Smooth muscle cell (in vitro differentiated cells): ENCODE measurements around the gene SIK3. TPM values are rescaled to one million over a fixed set of nuclear protein-coding genes. Genes with fewer than 3 reads are reported as not detected.

Experiments
- DNase-seq: peaks from one replicate; lab custom pipeline; 2025; ENCODE audit not compliant: unreplicated experiment; lab: John Stamatoyannopoulos, UW
- H2AFZ ChIP-seq: fragments of 200-600 bp; sonication (generic); 2 replicates; pipeline ENCODE4 v1.6.0; 2016; ENCODE audit warnings: antibody characterized with exemption, low read depth, mild to moderate bottlenecking
- H3F3A ChIP-seq: fragments of 200-600 bp; sonication (generic); 2 replicates; pipeline ENCODE4 v1.6.0; 2017; ENCODE audit warnings: antibody characterized with exemption, low read depth
- H3K27ac ChIP-seq: fragments of 200-600 bp; sonication (generic); 2 replicates; pipeline ENCODE4 v1.5.1; 2016; ENCODE audit warnings: low read depth, mild to moderate bottlenecking
- H3K27me3 ChIP-seq: fragments of 200-600 bp; sonication (generic); 2 replicates; pipeline ENCODE4 v1.6.1; 2016; ENCODE audit warnings: low read depth, mild to moderate bottlenecking
- H3K36me3 ChIP-seq: fragments of 200-600 bp; sonication (generic); 2 replicates; pipeline ENCODE4 v1.5.1; 2016; ENCODE audit warnings: low read depth
- H3K4me1 ChIP-seq: fragments of 200-600 bp; sonication (generic); 2 replicates; pipeline ENCODE4 v1.5.1; 2016; ENCODE audit warnings: low read depth
- H3K4me2 ChIP-seq: fragments of 200-600 bp; sonication (generic); 2 replicates; pipeline ENCODE4 v1.6.0; 2016; ENCODE audit warnings: mild to moderate bottlenecking
- H3K4me3 ChIP-seq: fragments of 200-600 bp; sonication (generic); 2 replicates; pipeline ENCODE4 v1.5.1; 2016; ENCODE audit warnings: mild to moderate bottlenecking
- H3K79me2 ChIP-seq: fragments of 200-600 bp; sonication (generic); 2 replicates; pipeline ENCODE4 v1.6.0; 2016; ENCODE audit warnings: low read depth, mild to moderate bottlenecking
- H3K9ac ChIP-seq: fragments of 200-600 bp; sonication (generic); 2 replicates; pipeline ENCODE4 v1.6.0; 2016; ENCODE audit warnings: low read depth
- H3K9me3 ChIP-seq: fragments of 200-600 bp; sonication (generic); replicated peaks from 2 replicates; pipeline ENCODE4 v1.5.1; 2016; ENCODE audit warnings: low read depth
- H4K20me1 ChIP-seq: fragments of 200-600 bp; sonication (generic); 2 replicates; pipeline ENCODE4 v1.6.0; 2016; ENCODE audit warnings: low read depth
- WGBS: methylation state at CpG from one replicate; pipeline ENCODE4 v1.1.7; 2016; ENCODE audit warnings: low lambda C conversion rate; 5-methylcytosine and 5-hydroxymethylcytosine counted together
- polyA plus RNA-seq: library from polyadenylated mRNA; unstranded; fragments of >200 nt; fragmentation: Nextera tagmentation; extraction: Ambion mirVana; gene quantifications from 2 replicates; pipeline ENCODE4 v1.2.1, GENCODE V29; 2016
- total RNA-seq: library from RNA; depleted of rRNA; stranded (reverse); fragments of >200 nt; gene quantifications from 2 replicates; pipeline ENCODE4 v1.2.3, GENCODE V29; 2014
- TF ChIP-seq, protein P1 (sequence below): fragments of 200-600 bp; sonication (generic); IDR thresholded peaks from 2 replicates; pipeline ENCODE4 v1.5.1; 2017; ENCODE audit warnings: borderline replicate concordance, mild to moderate bottlenecking, antibody characterized with exemption; ENCODE audit not compliant: insufficient read depth, poor library complexity, severe bottlenecking

SIK3 gene
- total and polyA plus RNA-seq, 2 experiments from 2014 or later: 11.0 to 11.9 TPM

DNA sequence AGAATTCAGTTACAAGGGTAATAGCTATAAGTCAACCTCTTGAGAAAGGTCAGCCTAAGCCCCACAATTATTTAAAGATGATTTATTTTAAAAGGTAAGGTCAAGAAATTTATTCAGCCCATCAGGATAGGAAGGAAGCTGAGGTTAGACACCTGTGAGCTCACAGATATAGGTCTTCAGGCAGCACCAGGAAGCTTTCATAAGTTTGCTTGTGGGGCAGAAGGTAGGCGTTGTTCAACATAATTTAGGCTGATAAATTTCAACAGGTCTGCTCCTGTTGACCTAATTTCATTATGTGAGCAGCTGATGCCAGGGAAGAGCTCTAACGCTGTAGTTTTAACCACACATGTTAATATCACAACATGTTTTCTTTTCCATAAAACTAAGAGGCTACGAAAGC, 142.7 kb downstream of the SIK3 start:
- peaks cover 38% of the 10 kb centered on the region for H4K20me1 ChIP-seq
- no peaks in the 10 kb centered on the region for H3K4me1 ChIP-seq
- no peak overlapping the region for H3K27ac ChIP-seq
- TF ChIP-seq, protein P1, sequence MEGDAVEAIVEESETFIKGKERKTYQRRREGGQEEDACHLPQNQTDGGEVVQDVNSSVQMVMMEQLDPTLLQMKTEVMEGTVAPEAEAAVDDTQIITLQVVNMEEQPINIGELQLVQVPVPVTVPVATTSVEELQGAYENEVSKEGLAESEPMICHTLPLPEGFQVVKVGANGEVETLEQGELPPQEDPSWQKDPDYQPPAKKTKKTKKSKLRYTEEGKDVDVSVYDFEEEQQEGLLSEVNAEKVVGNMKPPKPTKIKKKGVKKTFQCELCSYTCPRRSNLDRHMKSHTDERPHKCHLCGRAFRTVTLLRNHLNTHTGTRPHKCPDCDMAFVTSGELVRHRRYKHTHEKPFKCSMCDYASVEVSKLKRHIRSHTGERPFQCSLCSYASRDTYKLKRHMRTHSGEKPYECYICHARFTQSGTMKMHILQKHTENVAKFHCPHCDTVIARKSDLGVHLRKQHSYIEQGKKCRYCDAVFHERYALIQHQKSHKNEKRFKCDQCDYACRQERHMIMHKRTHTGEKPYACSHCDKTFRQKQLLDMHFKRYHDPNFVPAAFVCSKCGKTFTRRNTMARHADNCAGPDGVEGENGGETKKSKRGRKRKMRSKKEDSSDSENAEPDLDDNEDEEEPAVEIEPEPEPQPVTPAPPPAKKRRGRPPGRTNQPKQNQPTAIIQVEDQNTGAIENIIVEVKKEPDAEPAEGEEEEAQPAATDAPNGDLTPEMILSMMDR: no peak
- H3K36me3 ChIP-seq: no peaks in the 10 kb centered on the region
- peaks cover 10% of the 10 kb centered on the region for H3K79me2 ChIP-seq
- H2AFZ ChIP-seq: no peak overlapping the region
- H3K9me3 ChIP-seq: no peaks in the 10 kb centered on the region
- no peaks in the 10 kb centered on the region for H3K27me3 ChIP-seq
- WGBS: 96% methylated on average over 3 of the region's 3 CpGs
- no peak for DNase-seq
- H3F3A ChIP-seq: no peaks in the 10 kb centered on the region
- H3K9ac ChIP-seq: no peak overlapping the region
- no peak overlapping the region for H3K4me3 ChIP-seq
- H3K4me2 ChIP-seq: no peak overlapping the region

DNA sequence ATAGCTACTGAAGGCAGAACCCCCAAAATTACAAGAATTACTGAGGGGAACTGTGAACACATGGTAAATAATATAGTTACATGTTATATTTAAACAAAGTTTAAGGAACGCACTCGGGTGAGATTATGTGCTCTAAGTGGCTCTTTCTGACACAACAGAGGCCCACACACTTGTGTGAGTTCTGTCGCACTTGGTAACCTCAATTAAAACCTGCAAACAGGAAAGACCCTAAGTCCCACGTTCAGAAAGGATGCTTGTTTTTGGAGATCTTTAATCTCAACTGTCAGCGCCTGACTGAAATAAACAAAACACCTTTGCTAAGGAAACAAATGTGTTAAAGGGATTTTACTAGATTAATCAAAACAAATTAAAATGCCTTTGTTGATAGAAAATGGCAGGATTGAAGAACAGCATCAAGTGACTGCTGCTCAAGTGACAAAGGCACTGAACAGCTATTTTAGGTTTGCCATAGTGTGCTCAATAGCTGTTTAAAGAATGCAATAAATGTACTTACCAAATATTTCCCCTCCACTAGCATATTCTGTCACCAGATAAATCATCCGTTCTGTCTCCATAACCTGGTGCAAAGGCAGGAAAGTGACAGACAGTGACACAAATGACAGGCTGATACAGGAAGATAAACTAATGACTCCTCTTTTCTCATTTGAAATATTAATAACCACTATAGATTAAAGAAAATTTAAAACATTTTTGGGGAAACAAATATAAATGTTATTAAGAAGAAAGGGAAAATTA, 144.5 kb downstream of the SIK3 start:
- 90% methylated on average over 6 of the region's 6 CpGs for WGBS
- H3K36me3 ChIP-seq: no peaks in the 10 kb centered on the region

DNA sequence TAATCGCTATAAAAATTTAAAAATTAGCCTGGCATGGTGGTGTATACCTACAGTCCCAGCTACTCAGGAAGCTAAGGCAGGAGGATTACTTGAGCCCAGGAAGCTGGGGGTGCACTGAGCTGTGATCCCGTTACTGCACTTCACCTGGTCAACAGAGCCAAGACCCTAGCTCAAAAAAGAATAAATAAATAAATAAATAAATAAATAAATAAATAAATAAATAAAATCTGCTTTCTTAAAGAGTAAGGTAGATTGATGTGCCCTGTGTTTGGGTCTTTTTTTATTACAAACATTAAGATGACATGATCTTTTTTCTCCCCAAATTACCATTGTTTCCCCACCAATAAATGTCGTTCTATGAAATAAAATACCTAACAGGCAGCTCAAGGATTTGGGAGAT, 146.5 kb downstream of the SIK3 start:
- Histone ChIP-seq H3K27ac (no peak overlapping the region), H3K27me3 (no peaks in the 10 kb centered on the region), H2AFZ (no peak overlapping the region), H3K9ac (no peak overlapping the region), H3K9me3 (no peaks in the 10 kb centered on the region), H3K4me2 (no peak overlapping the region), H3K4me3 (no peak overlapping the region), H3K79me2 (no peaks in the 10 kb centered on the region), H3F3A (no peaks in the 10 kb centered on the region), H4K20me1 (peaks cover 8% of the 10 kb centered on the region), H3K36me3 (no peaks in the 10 kb centered on the region), H3K4me1 (no peaks in the 10 kb centered on the region)
- over 99% methylated on average over 3 of the region's 3 CpGs for WGBS
- DNase-seq: no peak
- TF ChIP-seq, protein P1: no peak

More for the DNA sequence above, 144.5 kb downstream of the SIK3 start:
- no peaks in the 10 kb centered on the region for H3F3A ChIP-seq
- H3K9ac ChIP-seq: no peak overlapping the region
- H4K20me1 ChIP-seq: peaks cover 21% of the 10 kb centered on the region
- TF ChIP-seq, protein P1: no peak
- H3K4me1 ChIP-seq: no peaks in the 10 kb centered on the region
- H3K27me3 ChIP-seq: no peaks in the 10 kb centered on the region
- no peak overlapping the region for H2AFZ ChIP-seq
- DNase-seq: no peak
- no peaks in the 10 kb centered on the region for H3K9me3 ChIP-seq
- H3K27ac ChIP-seq: no peak overlapping the region
- H3K79me2 ChIP-seq: no peaks in the 10 kb centered on the region
- no peak overlapping the region for H3K4me2 ChIP-seq
- H3K4me3 ChIP-seq: no peak overlapping the region

DNA sequence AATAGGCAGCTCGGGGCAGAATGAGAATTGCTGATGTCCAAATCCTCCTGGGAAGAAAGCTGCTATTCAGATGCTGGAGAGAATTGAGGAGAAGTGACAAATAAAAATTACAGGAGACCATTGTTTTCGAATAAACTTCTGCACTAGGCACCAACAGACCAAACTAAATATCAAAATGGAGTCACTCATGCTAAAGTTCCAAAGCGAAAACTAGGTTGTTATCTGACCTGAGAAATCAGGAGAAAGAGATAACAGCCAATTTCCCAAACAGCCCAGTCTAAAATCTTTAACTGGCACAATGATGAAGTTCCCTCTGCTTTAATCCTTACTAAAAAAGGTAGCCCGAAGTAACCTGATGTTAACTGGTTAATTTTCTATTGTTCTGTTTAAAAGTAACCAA, 148.0 kb downstream of the SIK3 start:
- Histone ChIP-seq H3K4me2 (no peak overlapping the region), H4K20me1 (peaks cover 5% of the 10 kb centered on the region), H2AFZ (no peak overlapping the region), H3K27me3 (no peaks in the 10 kb centered on the region), H3K27ac (no peak overlapping the region), H3K36me3 (no peaks in the 10 kb centered on the region), H3K9me3 (no peaks in the 10 kb centered on the region), H3K79me2 (no peaks in the 10 kb centered on the region), H3K4me3 (no peak overlapping the region), H3K4me1 (no peaks in the 10 kb centered on the region), H3K9ac (no peak overlapping the region), H3F3A (no peaks in the 10 kb centered on the region)
- 98% methylated on average over 4 of the region's 4 CpGs for WGBS
- TF ChIP-seq, protein P1: no peak
- no peak for DNase-seq
